Measurements from ENCODE around the gene LIMK2. TPM values are rescaled to one million over a fixed set of nuclear protein-coding genes. Genes with fewer than 3 reads are reported as not detected.

LIMK2 gene
- total RNA-seq, 1 experiment from 2014 or later: 27.9 TPM

- TF ChIP-seq CTCF (conservative IDR thresholded peaks at IDR 0.05; ENCODE audit: low read depth, low read length) (no peak), EZH2 (IDR thresholded peaks at IDR 0.05; ENCODE audit: borderline replicate concordance, low read depth, low read length, poor library complexity, severe bottlenecking) (no peak)
- intact Hi-C loops (cut with micrococcal nuclease; ENCODE audit: unreplicated experiment): no loop called here
- Histone ChIP-seq H3K27ac (ENCODE audit: low read depth, low read length, poor library complexity, severe bottlenecking) (no peak overlapping the region), H3K27me3 (replicated peaks; ENCODE audit: insufficient read depth, low read depth, low read length, poor library complexity) (no peaks in the 10 kb centered on the region), H3K9me3 (ENCODE audit: low read depth, low read length, poor library complexity, severe bottlenecking) (no peaks in the 10 kb centered on the region), H3K4me1 (ENCODE audit: insufficient read depth, low read length, poor library complexity, severe bottlenecking) (no peaks in the 10 kb centered on the region), H3K36me3 (ENCODE audit: insufficient read depth, low read length, poor library complexity, severe bottlenecking) (no peaks in the 10 kb centered on the region), H3K4me3 (ENCODE audit: low read depth, low read length, poor library complexity, severe bottlenecking) (no peak overlapping the region)
- no peak for DNase-seq (ENCODE audit: low spot score)
- ChIA-PET POLR2A (ENCODE audit: low non-redundant PET) (no interaction called here), CTCF (no interaction called here)
- no TSS peak for BruUV-seq (replicated peaks)
These were observed 26.0 kb downstream of the LIMK2 start for GRCh38 chr22:31238057-31238456.

GRCh38 chr22:31239771-31240370 lies 27.8 kb downstream of the LIMK2 start:
- TF ChIP-seq CTCF (conservative IDR thresholded peaks at IDR 0.05; ENCODE audit: low read depth, low read length): no peak
- TF ChIP-seq EZH2 (IDR thresholded peaks at IDR 0.05; ENCODE audit: borderline replicate concordance, low read depth, low read length, poor library complexity, severe bottlenecking): no peak
- no peaks in the 10 kb centered on the region for H3K27me3 ChIP-seq (replicated peaks; ENCODE audit: insufficient read depth, low read depth, low read length, poor library complexity)
- peaks cover 11% of the 10 kb centered on the region for H3K4me1 ChIP-seq (ENCODE audit: insufficient read depth, low read length, poor library complexity, severe bottlenecking)
- intact Hi-C loops (cut with micrococcal nuclease; ENCODE audit: unreplicated experiment): no loop called here
- H3K4me3 ChIP-seq (ENCODE audit: low read depth, low read length, poor library complexity, severe bottlenecking): no peak overlapping the region
- H3K36me3 ChIP-seq (ENCODE audit: insufficient read depth, low read length, poor library complexity, severe bottlenecking): no peaks in the 10 kb centered on the region
- no peaks in the 10 kb centered on the region for H3K9me3 ChIP-seq (ENCODE audit: low read depth, low read length, poor library complexity, severe bottlenecking)
- H3K27ac ChIP-seq (ENCODE audit: low read depth, low read length, poor library complexity, severe bottlenecking): no peak overlapping the region
- ChIA-PET CTCF (interaction anchor here (0.6 kb wide), 1 partner anchor 705 kb away, joined by 4 read pairs; no protein-coding TSS in a partner anchor), POLR2A (ENCODE audit: low non-redundant PET) (no interaction called here)
- DNase-seq (ENCODE audit: low spot score): no peak
- BruUV-seq (replicated peaks): no TSS peak

- POLR2A ChIA-PET (ENCODE audit: low non-redundant PET): no interaction called here
- intact Hi-C loops (cut with micrococcal nuclease; ENCODE audit: unreplicated experiment): no loop called here
- H3K27ac ChIP-seq (ENCODE audit: low read depth, low read length, poor library complexity, severe bottlenecking): no peak overlapping the region
- CTCF ChIA-PET: no interaction called here
- no peak for TF ChIP-seq CTCF (conservative IDR thresholded peaks at IDR 0.05; ENCODE audit: low read depth, low read length)
- TF ChIP-seq EZH2 (IDR thresholded peaks at IDR 0.05; ENCODE audit: borderline replicate concordance, low read depth, low read length, poor library complexity, severe bottlenecking): no peak
- BruUV-seq (replicated peaks): no TSS peak
- peaks cover 11% of the 10 kb centered on the region for H3K4me1 ChIP-seq (ENCODE audit: insufficient read depth, low read length, poor library complexity, severe bottlenecking)
- no peaks in the 10 kb centered on the region for H3K27me3 ChIP-seq (replicated peaks; ENCODE audit: insufficient read depth, low read depth, low read length, poor library complexity)
- no peaks in the 10 kb centered on the region for H3K36me3 ChIP-seq (ENCODE audit: insufficient read depth, low read length, poor library complexity, severe bottlenecking)
- no peak for DNase-seq (ENCODE audit: low spot score)
- H3K4me3 ChIP-seq (ENCODE audit: low read depth, low read length, poor library complexity, severe bottlenecking): no peak overlapping the region
- H3K9me3 ChIP-seq (ENCODE audit: low read depth, low read length, poor library complexity, severe bottlenecking): no peaks in the 10 kb centered on the region
These were observed 29.1 kb downstream of the LIMK2 start for GRCh38 chr22:31241200-31241599.
